ENCODE measurements around the gene HEPACAM2. TPM values are rescaled to one million over a fixed set of nuclear protein-coding genes. Genes with fewer than 3 reads are reported as not detected.
A peak's percentile ranks its signal among the peaks of the same experiment; 100 is the strongest.

Gene HEPACAM2
- total and polyA plus RNA-seq, 2 of the 4 experiments (the other 2 are of a cell fraction): under 0.01 to 0.05 TPM

DNA sequence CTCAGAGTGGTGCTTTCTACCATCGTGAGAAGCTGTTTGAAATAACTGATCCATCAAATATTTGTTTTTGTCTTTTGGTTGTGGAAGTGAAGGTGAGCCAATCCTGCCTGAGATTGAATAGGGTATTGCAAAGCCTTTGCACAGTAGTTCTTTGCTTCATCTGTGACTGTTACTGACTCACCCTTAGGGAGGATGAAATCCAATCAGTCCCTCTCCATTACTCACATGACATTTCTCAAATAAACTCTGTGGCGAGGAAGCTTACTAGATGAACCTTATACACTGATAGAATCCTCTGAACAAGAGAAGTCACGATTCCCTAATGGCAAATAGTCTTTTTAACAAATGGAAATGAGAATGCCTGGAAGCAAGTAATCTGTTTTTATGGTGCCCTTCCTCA is 31.9 kb downstream of the HEPACAM2 start:
- H3K4me3 ChIP-seq (ENCODE audit: insufficient read depth, low read depth, low read length): no peak overlapping the region
- no peak overlapping the region for H2BK5ac ChIP-seq (ENCODE audit: low read depth, low read length, poor library complexity, severe bottlenecking)
- no peak overlapping the region for H3K18ac ChIP-seq (ENCODE audit: low read depth, low read length)
- H3K4me2 ChIP-seq (ENCODE audit: low read depth, low read length): 0 out of 2 replicates have a peak overlapping the region, but pooled peaks have one; percentile 20
- no peak overlapping the region for H2AK9ac ChIP-seq (replicated peaks; ENCODE audit: low read depth, low read length, poor library complexity)
- CTCF ChIA-PET: interaction anchor here (1.0 to 1.1 kb wide), 2 partner anchors 10 kb away, joined by 3 read pairs; no protein-coding TSS in a partner anchor
- H2AFZ ChIP-seq (replicated peaks; ENCODE audit: low read length, poor library complexity): no peak overlapping the region
- H2BK15ac ChIP-seq (ENCODE audit: low read depth, low read length): no peak overlapping the region
- peaks cover 9% of the 10 kb centered on the region for H3K27me3 ChIP-seq (ENCODE audit: control insufficient read depth, insufficient read depth, low read length)
- POLR2A ChIA-PET (ENCODE audit: unreplicated experiment): no interaction called here
- H2AK5ac ChIP-seq (ENCODE audit: low read depth, low read length): no peak overlapping the region
- H4K91ac ChIP-seq (ENCODE audit: insufficient read depth, low read depth, low read length): no peak overlapping the region
- no peak overlapping the region for H3K27ac ChIP-seq (ENCODE audit: insufficient read depth, low read length)
- dilution Hi-C loops (cut with HindIII; ENCODE audit: low sequenced_read_pairs, unreplicated experiment): no loop called here
- WGBS, 2 experiments (ENCODE audit: extremely low coverage in 2 of 2, insufficient read length in 1 of 2): no CpG with 5 or more reads among the region's 3 CpGs
- no peak overlapping the region for H3K9ac ChIP-seq (ENCODE audit: low read depth, low read length)
- DNase-seq (peak; percentile 86), ATAC-seq (ENCODE audit: low read depth) (peak; percentile 99)
- no peak overlapping the region for H3K56ac ChIP-seq (ENCODE audit: extremely low read depth, insufficient read depth, low read length)
- no peak overlapping the region for H3K4ac ChIP-seq (ENCODE audit: low read depth, low read length)
- no peaks in the 10 kb centered on the region for H3K36me3 ChIP-seq (ENCODE audit: control insufficient read depth, insufficient read depth, low read length)
- intact Hi-C loops (cut with micrococcal nuclease): no loop called here
- H3K4me1 ChIP-seq (ENCODE audit: control insufficient read depth, insufficient read depth, low read length): no peaks in the 10 kb centered on the region
- no peak overlapping the region for H2BK20ac ChIP-seq (ENCODE audit: low read depth, low read length)
- H4K5ac ChIP-seq (ENCODE audit: low read depth, low read length): no peak overlapping the region
- no peak overlapping the region for H4K8ac ChIP-seq (ENCODE audit: low read depth in 2 of 2, low read length in 2 of 2)
- no peaks in the 10 kb centered on the region for H3K9me1 ChIP-seq (ENCODE audit: insufficient read depth, low read length)
- H3K23ac ChIP-seq (ENCODE audit: low read depth, low read length): no peak overlapping the region
- in situ Hi-C loops (cut with MboI; ENCODE audit: low sequenced_read_pairs): no loop called here
- no peaks in the 10 kb centered on the region for H3K79me1 ChIP-seq (ENCODE audit: low read depth in 1 of 2, low read length in 2 of 2)
- no peaks in the 10 kb centered on the region for H3K9me3 ChIP-seq (ENCODE audit: control insufficient read depth, insufficient read depth, low read length)
- no TSS peak for BruUV-seq (replicated peaks)
- no peak overlapping the region for H2BK120ac ChIP-seq (ENCODE audit: low read depth, low read length)
- H3K14ac ChIP-seq (replicated peaks; ENCODE audit: low read depth, low read length): no peak overlapping the region
- TF ChIP-seq POLR2A (IDR thresholded peaks at IDR 0.05; ENCODE audit: low read depth, low read length) (no peak), FOS (IDR thresholded peaks at IDR 0.05; ENCODE audit: low read depth, low read length) (0 out of 2 replicates have a peak, but pooled peaks have one; percentile 23), MXI1 (IDR thresholded peaks at IDR 0.05; ENCODE audit: borderline replicate concordance, low read depth, low read length) (no peak), MAZ (IDR thresholded peaks at IDR 0.05; ENCODE audit: borderline replicate concordance, low read depth, low read length) (no peak), CEBPB (IDR thresholded peaks at IDR 0.05; ENCODE audit: low read depth, low read length) (peak; percentile 82), CHD1 (IDR thresholded peaks at IDR 0.05; ENCODE audit: low read depth, low read length) (no peak), NFE2L2 (IDR thresholded peaks at IDR 0.05; ENCODE audit: low read depth, low read length) (no peak), MAFK (IDR thresholded peaks at IDR 0.05; ENCODE audit: low read depth, low read length) (no peak), BHLHE40 (IDR thresholded peaks at IDR 0.05; ENCODE audit: low read depth, low read length) (peak; percentile 49; the same call in 1 of the 2 replicates), RCOR1 (IDR thresholded peaks at IDR 0.05; ENCODE audit: insufficient replicate concordance, low read length) (no peak), RAD21 (IDR thresholded peaks at IDR 0.05; ENCODE audit: low read length) (no peak), RFX5 (IDR thresholded peaks at IDR 0.05; ENCODE audit: low read depth, low read length) (no peak)
- TF ChIP-seq, protein P1, sequence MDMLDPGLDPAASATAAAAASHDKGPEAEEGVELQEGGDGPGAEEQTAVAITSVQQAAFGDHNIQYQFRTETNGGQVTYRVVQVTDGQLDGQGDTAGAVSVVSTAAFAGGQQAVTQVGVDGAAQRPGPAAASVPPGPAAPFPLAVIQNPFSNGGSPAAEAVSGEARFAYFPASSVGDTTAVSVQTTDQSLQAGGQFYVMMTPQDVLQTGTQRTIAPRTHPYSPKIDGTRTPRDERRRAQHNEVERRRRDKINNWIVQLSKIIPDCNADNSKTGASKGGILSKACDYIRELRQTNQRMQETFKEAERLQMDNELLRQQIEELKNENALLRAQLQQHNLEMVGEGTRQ (IDR thresholded peaks at IDR 0.05; ENCODE audit: low read depth, low read length): peak; percentile 53; the same call in 1 of the 2 replicates
- TF ChIP-seq, protein P2, sequence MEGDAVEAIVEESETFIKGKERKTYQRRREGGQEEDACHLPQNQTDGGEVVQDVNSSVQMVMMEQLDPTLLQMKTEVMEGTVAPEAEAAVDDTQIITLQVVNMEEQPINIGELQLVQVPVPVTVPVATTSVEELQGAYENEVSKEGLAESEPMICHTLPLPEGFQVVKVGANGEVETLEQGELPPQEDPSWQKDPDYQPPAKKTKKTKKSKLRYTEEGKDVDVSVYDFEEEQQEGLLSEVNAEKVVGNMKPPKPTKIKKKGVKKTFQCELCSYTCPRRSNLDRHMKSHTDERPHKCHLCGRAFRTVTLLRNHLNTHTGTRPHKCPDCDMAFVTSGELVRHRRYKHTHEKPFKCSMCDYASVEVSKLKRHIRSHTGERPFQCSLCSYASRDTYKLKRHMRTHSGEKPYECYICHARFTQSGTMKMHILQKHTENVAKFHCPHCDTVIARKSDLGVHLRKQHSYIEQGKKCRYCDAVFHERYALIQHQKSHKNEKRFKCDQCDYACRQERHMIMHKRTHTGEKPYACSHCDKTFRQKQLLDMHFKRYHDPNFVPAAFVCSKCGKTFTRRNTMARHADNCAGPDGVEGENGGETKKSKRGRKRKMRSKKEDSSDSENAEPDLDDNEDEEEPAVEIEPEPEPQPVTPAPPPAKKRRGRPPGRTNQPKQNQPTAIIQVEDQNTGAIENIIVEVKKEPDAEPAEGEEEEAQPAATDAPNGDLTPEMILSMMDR (conservative IDR thresholded peaks at IDR 0.05; ENCODE audit: low read depth, low read length): no peak
- TF ChIP-seq, protein P3, sequence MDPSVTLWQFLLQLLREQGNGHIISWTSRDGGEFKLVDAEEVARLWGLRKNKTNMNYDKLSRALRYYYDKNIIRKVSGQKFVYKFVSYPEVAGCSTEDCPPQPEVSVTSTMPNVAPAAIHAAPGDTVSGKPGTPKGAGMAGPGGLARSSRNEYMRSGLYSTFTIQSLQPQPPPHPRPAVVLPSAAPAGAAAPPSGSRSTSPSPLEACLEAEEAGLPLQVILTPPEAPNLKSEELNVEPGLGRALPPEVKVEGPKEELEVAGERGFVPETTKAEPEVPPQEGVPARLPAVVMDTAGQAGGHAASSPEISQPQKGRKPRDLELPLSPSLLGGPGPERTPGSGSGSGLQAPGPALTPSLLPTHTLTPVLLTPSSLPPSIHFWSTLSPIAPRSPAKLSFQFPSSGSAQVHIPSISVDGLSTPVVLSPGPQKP (IDR thresholded peaks at IDR 0.05; ENCODE audit: borderline replicate concordance, low read depth, low read length): no peak
- no peaks in the 10 kb centered on the region for H4K20me1 ChIP-seq (ENCODE audit: insufficient read depth, low read length)

Measured in IMR-90 (cell line).